Activated CD4-positive, alpha-beta T cell treated with anti-CD3 and anti-CD28 coated beads, Interleukin-2, Interleukin-6, amounts not matched to agents 100 ng/mL and 50 ng/mL, durations not matched to agents 16 hours and 8 hours (primary cell): ENCODE measurements around the gene FOXL3.
"Not testable (repeated sequence)": the region's sequence is repeated elsewhere in the genome, so short reads cannot be mapped to it uniquely, and the experiment has no call there.

Source experiments
- DNase-seq: peaks from one replicate; pipeline ENCODE4 v3.0.0-alpha.2; 2020

FOXL3 gene

GRCh38 chr7:292226-292625 lies 2.3 kb downstream of the FOXL3 start:
- no peak for DNase-seq

- DNase-seq = no peak
Observed at GRCh38 chr7:292826-293225, 2.9 kb downstream of the FOXL3 start.

GRCh38 chr7:293681-294439 lies 3.9 kb downstream of the FOXL3 start:
- DNase-seq = no peak

- no peak for DNase-seq
Observed at GRCh38 chr7:294440-295154, 4.6 kb downstream of the FOXL3 start.

- no peak for DNase-seq
Observed at GRCh38 chr7:295155-296154, 5.5 kb downstream of the FOXL3 start.

- DNase-seq = no peak
Observed at GRCh38 chr7:296373-296945, 6.5 kb downstream of the FOXL3 start.

- not testable (repeated sequence) for DNase-seq
Observed at GRCh38 chr7:297141-297540, 7.2 kb downstream of the FOXL3 start.

- DNase-seq = no peak
Observed at GRCh38 chr7:297611-298374, 7.8 kb downstream of the FOXL3 start.

DNA sequence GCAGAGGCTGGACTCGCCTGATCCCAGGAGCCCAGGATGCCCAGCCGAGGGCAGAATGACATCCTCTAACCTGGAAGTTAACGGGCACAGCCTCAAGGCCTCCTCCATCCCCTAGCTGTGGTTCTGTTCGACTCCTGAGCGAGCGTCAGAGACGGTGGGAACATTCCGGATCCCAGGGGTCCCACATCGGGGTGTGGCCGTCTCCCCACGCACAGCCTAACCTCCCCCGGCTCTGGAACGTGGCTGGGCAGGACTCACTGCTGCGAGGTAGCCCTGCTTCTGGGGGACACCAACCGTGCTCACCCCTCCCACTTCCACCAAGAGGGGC lies 8.4 kb downstream of the FOXL3 start:
- no peak for DNase-seq

DNA sequence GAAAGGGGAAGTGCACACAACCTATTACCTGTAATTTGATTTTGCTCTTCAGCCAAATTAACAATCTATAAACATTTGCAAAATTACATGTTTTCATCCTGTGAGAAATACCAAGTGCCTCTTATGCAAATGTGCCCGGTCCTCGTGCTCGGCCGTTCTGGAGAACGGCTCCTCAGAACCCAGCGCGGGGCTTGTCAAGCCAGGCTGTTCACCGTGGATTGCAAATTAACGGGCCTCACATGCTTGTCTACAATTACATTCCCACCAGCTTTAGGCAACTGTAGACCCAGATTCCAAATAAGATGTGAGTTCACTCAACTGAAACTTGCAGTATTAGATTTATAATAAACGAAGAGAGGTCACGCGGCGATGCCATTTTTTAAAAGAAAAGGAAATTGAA lies 8.8 kb downstream of the FOXL3 start:
- DNase-seq = no peak

- DNase-seq = no peak
Observed at GRCh38 chr7:299169-299568, 9.2 kb downstream of the FOXL3 start.

- DNase-seq = no peak
Observed at GRCh38 chr7:299628-300027, 9.7 kb downstream of the FOXL3 start.

- DNase-seq = no peak
Observed at GRCh38 chr7:300048-300447, 10.1 kb downstream of the FOXL3 start.

DNA sequence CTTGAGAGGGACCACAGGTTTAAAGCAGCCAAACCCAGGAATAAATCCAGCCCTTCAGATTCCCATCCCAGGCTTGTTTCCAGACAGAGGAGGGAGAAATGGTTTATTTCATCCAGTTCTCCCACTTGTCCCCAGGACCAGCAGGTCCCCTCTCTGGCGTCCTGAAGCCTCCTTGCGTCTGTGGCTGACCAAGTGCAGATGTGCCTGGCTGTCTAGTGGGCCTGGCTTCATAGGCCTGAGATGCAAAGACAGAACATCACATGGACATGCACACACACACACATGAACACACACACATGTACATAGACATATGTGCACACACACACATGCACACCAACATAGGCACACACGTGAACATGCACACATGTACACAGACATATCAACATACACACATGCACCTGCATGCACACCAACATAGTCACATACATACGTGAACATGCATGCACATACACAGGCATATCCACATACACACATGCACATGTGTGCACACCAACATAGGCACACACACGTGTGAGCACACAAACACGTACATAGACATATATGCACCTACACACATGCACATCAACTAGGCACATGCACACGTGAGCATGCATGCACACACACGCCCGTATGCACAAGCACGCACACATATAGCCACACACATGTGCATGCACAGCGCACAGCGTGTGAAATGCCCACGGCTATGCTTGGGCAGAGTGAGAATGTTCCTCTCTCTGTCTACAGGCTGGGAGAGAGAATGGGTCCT lies 10.7 kb downstream of the FOXL3 start:
- DNase-seq = no peak

- DNase-seq = no peak
Observed at GRCh38 chr7:301291-302053, 11.5 kb downstream of the FOXL3 start.

- no peak for DNase-seq
Observed at GRCh38 chr7:302054-302992, 12.4 kb downstream of the FOXL3 start.

- DNase-seq = no peak
Observed at GRCh38 chr7:303425-303824, 13.5 kb downstream of the FOXL3 start.

- DNase-seq = no peak
Observed at GRCh38 chr7:303884-304573, 14.1 kb downstream of the FOXL3 start.
